H9 (cell line): ENCODE data around the gene ILF3. TPM values are rescaled to one million over a fixed set of nuclear protein-coding genes. Genes with fewer than 3 reads are reported as not detected.
A peak's percentile ranks its signal among the peaks of the same experiment; 100 is the strongest.

Source experiments
- DNase-seq: peaks from one replicate; pipeline ENCODE4 v3.0.0-alpha.2; 2017
- H2AFZ ChIP-seq: one replicate; pipeline ENCODE4 v1.6.1; 2013; ENCODE audit warnings: mild to moderate bottlenecking, low read length, control low read depth, moderate library complexity
- H2AK5ac ChIP-seq: 2 replicates; pipeline ENCODE4 v1.6.1; 2013; ENCODE audit warnings: low read length, control low read depth, mixed read lengths; ENCODE audit not compliant: insufficient read length
- H2BK120ac ChIP-seq: one replicate; pipeline ENCODE4 v1.6.1; 2013; ENCODE audit warnings: low read depth, mild to moderate bottlenecking, low read length, control low read depth, inconsistent platforms; ENCODE audit not compliant: poor library complexity, severe bottlenecking
- H2BK12ac ChIP-seq: 2 replicates; pipeline ENCODE4 v1.6.1; 2013; ENCODE audit warnings: low read length, control low read depth, mixed read lengths, low read depth; ENCODE audit not compliant: insufficient read length
- H2BK15ac ChIP-seq: 2 replicates; pipeline ENCODE4 v1.6.1; 2013; ENCODE audit warnings: low read depth, low read length, control low read depth
- H2BK20ac ChIP-seq: one replicate; pipeline ENCODE4 v1.6.1; 2013; ENCODE audit warnings: low read depth, mild to moderate bottlenecking, low read length, control low read depth, inconsistent platforms; ENCODE audit not compliant: poor library complexity, severe bottlenecking
- H2BK5ac ChIP-seq: 2 replicates; pipeline ENCODE4 v1.6.1; 2013; ENCODE audit warnings: low read length, control low read depth, mixed read lengths; ENCODE audit not compliant: insufficient read length
- H3K14ac ChIP-seq: 2 replicates; pipeline ENCODE4 v1.6.1; 2013; ENCODE audit warnings: low read length, control low read depth; ENCODE audit not compliant: insufficient read depth
- H3K18ac ChIP-seq: 2 replicates; pipeline ENCODE4 v1.6.1; 2013; ENCODE audit warnings: low read depth, mild to moderate bottlenecking, mixed read lengths, low read length, control low read depth; ENCODE audit not compliant: insufficient read length
- H3K23ac ChIP-seq: 2 replicates; pipeline ENCODE4 v1.6.1; 2013; ENCODE audit warnings: low read length, control low read depth, mixed read lengths, low read depth; ENCODE audit not compliant: insufficient read length
- H3K23me2 ChIP-seq: 2 replicates; pipeline ENCODE4 v1.6.1; 2013; ENCODE audit warnings: low read depth, mild to moderate bottlenecking, mixed read lengths, low read length, control low read depth; ENCODE audit not compliant: insufficient read length, poor library complexity, severe bottlenecking
- H3K27ac ChIP-seq: 2 replicates; pipeline ENCODE4 v1.5.1; 2013; ENCODE audit warnings: low read length, control low read depth, mixed read lengths, low read depth; ENCODE audit not compliant: insufficient read length
- H3K27me3 ChIP-seq: 2 replicates; pipeline ENCODE4 v1.6.1; 2013; ENCODE audit warnings: low read length, control low read depth, inconsistent platforms; ENCODE audit not compliant: insufficient read depth
- H3K4ac ChIP-seq: 2 replicates; pipeline ENCODE4 v1.6.1; 2013; ENCODE audit warnings: low read depth, mild to moderate bottlenecking, control low read depth, inconsistent platforms, low read length, moderate library complexity
- H3K4me1 ChIP-seq: 2 replicates; pipeline ENCODE4 v1.6.1; 2013; ENCODE audit warnings: low read length, control low read depth, inconsistent platforms; ENCODE audit not compliant: insufficient read depth
- H3K4me2 ChIP-seq: 2 replicates; pipeline ENCODE4 v1.6.1; 2013; ENCODE audit warnings: low read length, control low read depth, mixed read lengths; ENCODE audit not compliant: insufficient read length, insufficient read depth
- H3K56ac ChIP-seq: 2 replicates; pipeline ENCODE4 v1.6.1; 2013; ENCODE audit warnings: low read depth, mild to moderate bottlenecking, mixed read lengths, low read length, control low read depth; ENCODE audit not compliant: insufficient read length
- H3K79me1 ChIP-seq: 2 replicates; pipeline ENCODE4 v1.6.1; 2013; ENCODE audit warnings: low read depth, mild to moderate bottlenecking, moderate library complexity, low read length, control low read depth, inconsistent platforms; ENCODE audit not compliant: insufficient read depth, poor library complexity, severe bottlenecking
- H3K79me2 ChIP-seq: 2 replicates; pipeline ENCODE4 v1.6.1; 2013; ENCODE audit warnings: low read length, control low read depth, inconsistent platforms; ENCODE audit not compliant: insufficient read depth
- H3K9ac ChIP-seq: 2 replicates; pipeline ENCODE4 v1.6.1; 2013; ENCODE audit warnings: low read length, control low read depth, mixed read lengths; ENCODE audit not compliant: insufficient read length; ENCODE audit errors: extremely low read depth
- H3K9me3 ChIP-seq: one replicate; pipeline ENCODE4 v1.6.1; 2013; ENCODE audit warnings: low read depth, low read length, inconsistent platforms; ENCODE audit not compliant: control insufficient read depth
- H3T11ph ChIP-seq: one replicate; pipeline ENCODE4 v1.6.1; 2013; ENCODE audit warnings: mild to moderate bottlenecking, low read length, control low read depth, inconsistent platforms
- H4K20me1 ChIP-seq: one replicate; pipeline ENCODE4 v1.6.1; 2013; ENCODE audit not compliant: control insufficient read depth, insufficient read length, insufficient read depth
- H4K5ac ChIP-seq: 2 replicates; pipeline ENCODE4 v1.6.1; 2013; ENCODE audit warnings: low read depth, mild to moderate bottlenecking, mixed read lengths, low read length, control low read depth; ENCODE audit not compliant: insufficient read length
- H4K8ac ChIP-seq: replicated peaks from 2 replicates; pipeline ENCODE4 v1.6.1; 2013; ENCODE audit warnings: low read length, control low read depth, mixed read lengths, low read depth; ENCODE audit not compliant: insufficient read length
- H4K91ac ChIP-seq: 2 replicates; pipeline ENCODE4 v1.6.1; 2013; ENCODE audit warnings: low read depth, mild to moderate bottlenecking, moderate library complexity, mixed read lengths, low read length, control low read depth; ENCODE audit not compliant: insufficient read length
- H3K27ac Mint-ChIP-seq, 3 experiments: 2 replicates in 2 of 3; 3 replicates in 1 of 3; pipeline ENCODE4 v1.8.0; 2020 to 2021; ENCODE audit warnings: mixed read lengths in 3 of 3, mild to moderate bottlenecking in 1 of 3, moderate library complexity in 1 of 3
- H3K27me3 Mint-ChIP-seq: 2 replicates; pipeline ENCODE4 v1.8.0; 2021; ENCODE audit warnings: low read depth, mild to moderate bottlenecking, moderate library complexity, mixed read lengths
- H3K36me3 Mint-ChIP-seq, 3 experiments: 2 replicates in 2 of 3; 3 replicates in 1 of 3; pipeline ENCODE4 v1.8.0; 2020 to 2021; ENCODE audit warnings: low read depth in 3 of 3, mixed read lengths in 3 of 3; ENCODE audit not compliant: insufficient read depth in 1 of 3
- H3K4me1 Mint-ChIP-seq, 2 experiments: 2 replicates each; pipeline ENCODE4 v1.8.0; 2020; ENCODE audit warnings: mixed read lengths in 2 of 2
- H3K4me3 Mint-ChIP-seq, 2 experiments: 2 replicates in 1 of 2; 3 replicates in 1 of 2; pipeline ENCODE4 v1.8.0; 2020 to 2021; ENCODE audit warnings: mild to moderate bottlenecking in 2 of 2, mixed read lengths in 2 of 2, moderate library complexity in 1 of 2
- H3K9me3 Mint-ChIP-seq, 2 experiments: 2 replicates in 1 of 2; 3 replicates in 1 of 2; pipeline ENCODE4 v1.8.0; 2020; ENCODE audit warnings: mild to moderate bottlenecking in 2 of 2, mixed read lengths in 2 of 2, moderate library complexity in 1 of 2
- CTCF ChIP-seq: fragments of 200-600 bp; sonication (generic); conservative IDR thresholded peaks from 3 replicates; pipeline ENCODE4 v1.8.0; 2021; ENCODE audit warnings: antibody characterized with exemption, mild to moderate bottlenecking
- WGBS: extraction: QIAGEN DNeasy Blood & Tissue Kit; methylation state at CpG from one replicate; pipeline ENCODE4 v1.1.7; 2013; ENCODE audit warnings: missing lambda C conversion rate, low lambda C conversion rate, mixed read lengths; ENCODE audit not compliant: insufficient read length; ENCODE audit errors: extremely low coverage; 5-methylcytosine and 5-hydroxymethylcytosine counted together
- total RNA-seq: library from RNA; stranded (reverse); gene quantifications from 2 replicates; pipeline ENCODE4 v1.2.1, GENCODE V29; 2021

The ILF3 gene
- total RNA-seq, 1 experiment from 2014 or later, result 841 TPM

- Histone ChIP-seq H2BK12ac (no peak overlapping the region), H2AK5ac (no peak overlapping the region), H3K4me2 (no peak overlapping the region), H4K91ac (no peak overlapping the region), H3K18ac (no peak overlapping the region), H3T11ph (no peak overlapping the region), H2AFZ (no peak overlapping the region), H4K8ac (peak overlapping the region; percentile 63), H2BK120ac (no peak overlapping the region), H3K9ac (no peak overlapping the region), H4K20me1 (peaks cover 3% of the 10 kb centered on the region), H3K79me1 (peaks cover 11% of the 10 kb centered on the region), H3K9me3 (no peaks in the 10 kb centered on the region), H2BK20ac (no peak overlapping the region), H3K23ac (no peak overlapping the region), H3K27ac (no peak overlapping the region), H3K4me1 (no peaks in the 10 kb centered on the region), H3K14ac (no peak overlapping the region), H3K27me3 (no peaks in the 10 kb centered on the region), H4K5ac (no peak overlapping the region), H2BK15ac (no peak overlapping the region), H3K56ac (no peak overlapping the region), H3K79me2 (peaks cover 3% of the 10 kb centered on the region; the same call in 1 of the 2 replicates), H2BK5ac (no peak overlapping the region), H3K4ac (no peak overlapping the region), H3K23me2 (no peaks in the 10 kb centered on the region)
- no peak for TF ChIP-seq CTCF
- peak overlapping the region in 2 of 3 experiments; percentile 53 to 72; a peak in 1 of 7 replicates for H3K27ac Mint-ChIP-seq
- no peaks in the 10 kb centered on the region for H3K4me1 Mint-ChIP-seq
- WGBS, result no CpG with 5 or more reads among the region's 15 CpGs
- DNase-seq, result no peak
- H3K27me3 Mint-ChIP-seq, result no peaks in the 10 kb centered on the region; the same call in 1 of the 2 replicates
- H3K36me3 Mint-ChIP-seq, result peaks cover 67 to 100% (median 97%) of the 10 kb centered on the region in 3 experiments
- H3K4me3 Mint-ChIP-seq, result no peak overlapping the region
- H3K9me3 Mint-ChIP-seq, result no peaks in the 10 kb centered on the region
These were observed 26.5 kb downstream of the ILF3 start for GRCh38 chr19:10680545-10681135.
